Non-pigmented ciliary epithelial cell (primary cell): ENCODE data around the gene TRAPPC3.
"Not testable (repeated sequence)": the region's sequence is repeated elsewhere in the genome, so short reads cannot be mapped to it uniquely, and the experiment has no call there.

ENCODE experiments used
- DNase-seq: peaks from one replicate; pipeline ENCODE4 v3.0.0-alpha.2; 2010; ENCODE audit warnings: low read depth

Gene TRAPPC3

DNA sequence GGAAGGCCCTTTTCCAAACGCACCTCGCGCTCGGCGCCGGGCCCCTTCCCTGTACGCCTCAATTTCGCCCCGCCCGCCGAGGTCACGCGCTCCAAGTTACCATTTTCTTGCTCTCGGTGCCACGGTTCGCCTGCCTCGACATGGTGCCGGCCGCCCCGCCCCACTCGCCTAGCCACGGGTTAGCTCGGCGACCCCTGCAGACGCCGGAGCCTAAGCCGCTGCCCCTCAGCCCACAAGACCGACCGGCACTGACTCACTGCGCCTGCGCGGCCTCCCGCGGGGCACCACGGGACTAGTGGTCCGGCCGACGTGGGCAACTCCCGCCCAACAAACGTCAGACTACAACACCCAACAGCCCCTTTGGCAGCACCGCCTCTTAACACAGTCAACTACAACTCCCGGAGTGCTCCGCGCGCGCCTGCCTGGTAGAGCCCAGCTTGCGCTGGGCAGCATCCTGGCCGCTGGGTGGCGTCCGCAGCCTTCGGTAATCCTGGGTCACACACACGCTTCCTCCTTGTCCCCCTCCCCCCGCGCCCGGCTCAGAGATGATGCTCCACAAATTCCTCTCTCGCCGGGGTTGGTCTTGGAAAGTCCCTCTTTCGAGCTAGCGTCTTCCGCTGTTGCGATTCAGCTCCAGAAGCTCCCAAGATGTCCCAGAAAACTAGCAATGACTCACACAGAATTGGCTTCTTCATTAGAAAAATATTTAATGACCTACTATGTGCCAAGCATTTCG, at the start of gene TRAPPC3:
TRAPPC3 (minus strand) TSS at position 250 of the 736 bp plus-strand sequence; CDS start at position 142, 108 bp downstream.
- DNase-seq: peak; percentile 99

- DNase-seq: no peak
Observed at GRCh38 chr1:36198641-36199040, 49.4 kb upstream of the TRAPPC3 start.

- not testable (repeated sequence) for DNase-seq
Observed at GRCh38 chr1:36196805-36197204, 47.5 kb upstream of the TRAPPC3 start.

DNA sequence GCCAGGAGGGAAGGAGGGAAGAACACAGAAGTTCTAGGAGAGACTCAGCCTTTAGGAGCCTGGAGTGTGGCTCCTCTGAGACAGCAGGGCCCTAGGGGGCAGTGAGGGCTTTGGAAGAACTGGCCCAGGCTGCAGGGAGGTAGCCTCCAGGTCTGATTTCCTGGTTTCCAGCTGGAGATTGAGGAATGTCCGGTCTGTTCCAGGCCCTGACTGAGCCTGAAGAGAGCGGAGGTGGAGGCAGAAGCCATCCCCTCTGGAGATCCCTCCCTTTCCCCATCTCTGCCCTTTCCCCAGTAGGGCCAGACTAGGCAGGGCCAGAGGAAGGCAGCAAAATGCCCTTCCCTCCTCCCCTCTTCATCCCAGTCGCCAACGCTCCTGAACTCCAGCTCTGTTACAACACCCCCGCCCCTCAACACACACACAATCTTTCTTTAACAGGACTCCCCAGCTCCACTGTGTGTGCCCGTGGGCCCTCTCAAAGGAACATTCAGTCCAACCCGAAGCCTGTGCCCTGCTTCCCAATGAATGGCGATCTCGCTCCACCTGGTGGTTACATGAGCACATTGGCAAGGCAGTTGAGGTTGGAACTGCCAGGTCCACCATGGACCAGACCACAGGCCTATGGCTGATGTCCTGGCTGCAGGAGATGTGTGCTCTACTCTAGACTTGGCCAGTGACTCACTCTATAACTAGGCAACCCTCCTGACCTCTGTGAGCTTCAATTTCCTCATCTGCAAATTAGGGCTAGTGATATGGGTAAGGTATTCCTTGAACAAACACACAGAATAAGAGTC, 38.7 kb upstream of the TRAPPC3 start:
- DNase-seq: peak; percentile 62

DNA sequence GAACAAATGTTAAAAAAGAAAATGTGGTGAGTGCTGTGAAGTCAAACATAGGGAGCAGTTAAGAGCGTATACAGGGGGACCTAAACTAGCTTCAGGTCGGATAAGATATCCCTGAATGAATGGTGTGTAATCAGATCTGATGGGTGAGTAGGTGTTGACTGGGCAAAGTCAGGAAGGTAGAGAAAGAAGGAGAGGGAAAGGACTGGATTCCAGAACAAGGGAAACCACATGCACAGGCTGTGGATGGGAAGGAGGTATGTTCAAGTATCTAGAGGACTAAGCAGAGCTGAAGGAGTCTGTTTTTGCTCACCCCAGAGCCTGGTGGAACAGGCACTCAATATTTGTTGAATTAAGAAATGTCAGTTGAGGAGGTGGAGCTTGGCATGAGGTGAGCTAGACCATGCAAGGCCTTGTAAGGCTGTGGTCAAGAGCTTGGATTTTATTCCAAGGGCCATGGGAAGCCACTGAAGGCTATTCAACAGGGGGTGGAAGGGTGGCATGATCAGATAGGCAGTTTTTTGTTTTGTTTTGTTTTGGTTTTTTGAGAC, 34.1 kb upstream of the TRAPPC3 start:
- no peak for DNase-seq

GRCh38 chr1:36182734-36183133, 33.4 kb upstream of the TRAPPC3 start:
- DNase-seq: no peak

- no peak for DNase-seq
Observed at GRCh38 chr1:36179220-36179600, 29.9 kb upstream of the TRAPPC3 start.

DNA sequence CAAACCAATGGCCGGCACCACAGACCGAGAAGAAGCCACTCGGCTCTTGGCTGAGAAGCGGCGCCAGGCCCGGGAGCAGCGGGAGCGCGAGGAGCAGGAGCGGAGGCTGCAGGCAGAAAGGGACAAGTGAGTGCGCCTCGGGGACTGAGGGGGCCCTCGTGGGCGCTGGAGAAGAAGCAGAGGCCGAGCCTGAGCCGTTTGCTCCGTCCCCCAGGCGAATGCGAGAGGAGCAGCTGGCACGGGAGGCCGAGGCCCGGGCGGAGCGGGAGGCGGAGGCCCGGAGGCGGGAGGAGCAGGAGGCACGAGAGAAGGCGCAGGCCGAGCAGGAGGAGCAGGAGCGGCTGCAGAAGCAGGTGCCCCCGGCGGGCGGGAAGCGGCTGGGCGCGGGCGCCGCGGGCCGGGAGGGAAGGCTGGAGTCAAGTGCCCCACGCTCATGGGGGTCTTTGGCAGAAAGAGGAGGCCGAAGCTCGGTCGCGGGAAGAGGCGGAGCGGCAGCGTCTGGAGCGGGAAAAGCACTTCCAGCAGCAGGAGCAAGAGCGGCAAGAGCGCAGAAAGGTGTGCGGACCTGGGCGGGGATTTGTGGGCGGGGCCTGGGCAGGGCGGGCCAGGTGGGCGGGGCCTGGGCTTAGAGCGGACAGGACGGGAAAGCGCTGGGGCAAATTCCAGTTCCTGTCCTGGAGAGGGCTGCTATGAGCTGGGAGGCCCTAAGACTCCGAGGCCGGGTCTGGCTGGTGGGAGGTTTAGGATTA, 29.4 kb upstream of the TRAPPC3 start:
- no peak for DNase-seq

DNA sequence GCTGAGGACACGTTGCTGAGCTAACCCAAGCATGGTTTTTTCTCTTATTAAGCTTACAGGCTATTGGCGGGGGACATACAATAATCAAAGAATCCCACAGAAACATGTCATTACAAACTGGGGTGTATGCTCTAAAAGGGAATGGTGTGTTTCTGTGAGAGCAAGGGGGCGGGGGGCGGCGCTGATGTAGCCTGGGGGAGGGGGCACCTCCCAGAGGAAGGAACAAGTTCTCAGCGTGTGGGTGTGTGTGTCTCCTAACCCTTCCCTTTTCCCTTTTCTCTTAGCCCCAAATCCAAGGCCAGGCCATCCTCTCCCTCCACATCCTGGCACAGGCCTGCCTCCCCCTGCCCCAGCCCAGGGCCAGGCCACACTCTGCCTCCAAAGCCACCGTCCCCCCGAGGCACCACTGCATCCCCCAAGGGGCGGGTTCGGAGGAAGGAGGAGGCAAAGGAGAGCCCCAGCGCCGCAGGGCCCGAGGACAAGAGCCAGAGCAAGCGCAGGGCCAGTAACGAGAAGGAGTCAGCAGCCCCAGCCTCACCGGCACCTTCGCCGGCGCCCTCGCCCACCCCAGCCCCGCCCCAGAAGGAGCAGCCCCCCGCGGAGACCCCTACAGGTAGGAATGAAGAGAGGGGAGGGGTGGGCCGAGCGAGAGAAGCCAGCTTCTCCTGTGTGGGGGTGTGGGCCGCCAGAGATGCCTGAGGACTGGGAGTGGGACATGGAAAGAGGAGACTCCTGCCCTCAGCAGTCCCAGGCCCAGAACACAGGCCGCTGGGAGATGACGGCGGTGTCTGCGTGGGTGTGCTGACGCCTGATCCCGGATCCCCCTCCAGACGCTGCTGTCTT, 28.5 kb upstream of the TRAPPC3 start:
- no peak for DNase-seq

GRCh38 chr1:36176106-36176949, 27.0 kb upstream of the TRAPPC3 start:
- no peak for DNase-seq

GRCh38 chr1:36175137-36176095, 26.1 kb upstream of the TRAPPC3 start:
- no peak for DNase-seq

DNA sequence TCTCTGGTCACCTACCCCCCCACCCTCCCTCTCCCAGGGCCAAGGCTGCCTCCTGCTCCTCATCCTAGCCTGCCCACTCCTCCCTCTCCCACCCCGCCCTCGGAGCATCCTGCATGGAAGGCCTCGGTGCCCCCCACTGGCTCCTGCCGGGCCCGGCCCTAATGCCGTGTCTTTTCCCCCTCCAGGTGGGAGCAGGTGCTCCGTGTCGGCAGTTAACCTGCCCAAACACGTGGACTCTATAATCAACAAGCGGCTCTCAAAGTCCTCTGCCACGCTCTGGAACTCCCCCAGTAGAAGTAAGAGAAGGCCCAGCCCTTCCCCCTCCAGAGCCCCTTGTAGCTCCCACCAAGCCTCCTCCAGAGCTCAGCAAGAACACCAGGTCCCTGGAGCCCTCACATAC, 25.4 kb upstream of the TRAPPC3 start:
- no peak for DNase-seq

GRCh38 chr1:36172983-36173382, 23.7 kb upstream of the TRAPPC3 start:
- no peak for DNase-seq

GRCh38 chr1:36172017-36172747, 22.9 kb upstream of the TRAPPC3 start:
- DNase-seq: no peak

DNA sequence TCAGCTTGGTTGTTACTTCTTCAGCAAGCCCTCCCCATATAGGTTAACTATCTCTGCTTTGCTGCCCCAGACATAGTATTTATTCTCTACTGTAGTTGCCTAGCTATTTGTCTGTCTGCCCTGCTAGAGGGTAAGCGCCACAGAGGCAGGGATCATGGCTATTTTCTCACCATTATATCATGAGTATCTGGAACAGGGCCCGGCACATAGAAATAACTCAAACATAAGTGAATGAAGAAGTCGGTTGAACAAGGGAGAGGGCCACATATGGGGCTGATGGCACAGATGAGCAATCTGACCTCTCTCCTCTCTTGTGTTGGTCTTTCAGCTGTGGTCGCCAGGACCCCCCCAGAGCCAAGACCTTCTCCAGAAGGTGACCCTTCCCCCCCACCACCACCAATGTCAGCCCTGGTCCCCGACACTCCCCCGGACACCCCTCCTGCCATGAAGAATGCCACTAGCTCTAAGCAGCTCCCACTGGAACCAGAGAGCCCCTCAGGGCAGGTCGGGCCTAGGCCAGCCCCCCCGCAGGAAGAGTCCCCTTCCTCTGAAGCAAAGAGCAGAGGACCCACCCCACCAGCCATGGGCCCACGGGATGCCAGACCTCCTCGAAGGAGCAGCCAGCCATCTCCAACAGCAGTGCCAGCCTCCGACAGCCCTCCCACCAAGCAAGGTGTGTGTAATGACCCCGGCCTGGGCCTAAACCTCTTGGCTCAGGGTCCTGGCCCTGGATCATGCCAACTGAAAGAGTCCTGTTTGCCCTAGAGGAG, 21.5 kb upstream of the TRAPPC3 start:
- DNase-seq: no peak

DNA sequence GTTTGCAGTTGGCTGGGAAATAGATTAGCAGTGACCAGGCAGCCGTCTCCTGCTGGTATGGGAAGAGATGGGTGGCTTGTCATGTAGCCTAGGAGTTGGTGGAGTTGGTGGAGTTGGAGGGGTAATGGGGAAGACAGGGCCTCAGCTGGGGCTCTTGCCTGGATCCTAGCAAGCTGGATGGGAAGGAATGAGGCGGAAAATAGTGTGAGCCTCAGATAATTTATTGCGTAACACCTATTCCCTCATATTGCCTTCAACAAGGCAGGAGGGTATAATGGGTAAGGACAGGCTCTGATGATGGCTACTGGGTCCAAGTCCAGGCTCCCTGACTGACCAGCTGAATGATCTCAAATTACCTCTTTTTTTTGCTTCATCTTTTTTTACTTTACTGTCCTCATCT, 19.2 kb upstream of the TRAPPC3 start:
- DNase-seq: no peak

DNA sequence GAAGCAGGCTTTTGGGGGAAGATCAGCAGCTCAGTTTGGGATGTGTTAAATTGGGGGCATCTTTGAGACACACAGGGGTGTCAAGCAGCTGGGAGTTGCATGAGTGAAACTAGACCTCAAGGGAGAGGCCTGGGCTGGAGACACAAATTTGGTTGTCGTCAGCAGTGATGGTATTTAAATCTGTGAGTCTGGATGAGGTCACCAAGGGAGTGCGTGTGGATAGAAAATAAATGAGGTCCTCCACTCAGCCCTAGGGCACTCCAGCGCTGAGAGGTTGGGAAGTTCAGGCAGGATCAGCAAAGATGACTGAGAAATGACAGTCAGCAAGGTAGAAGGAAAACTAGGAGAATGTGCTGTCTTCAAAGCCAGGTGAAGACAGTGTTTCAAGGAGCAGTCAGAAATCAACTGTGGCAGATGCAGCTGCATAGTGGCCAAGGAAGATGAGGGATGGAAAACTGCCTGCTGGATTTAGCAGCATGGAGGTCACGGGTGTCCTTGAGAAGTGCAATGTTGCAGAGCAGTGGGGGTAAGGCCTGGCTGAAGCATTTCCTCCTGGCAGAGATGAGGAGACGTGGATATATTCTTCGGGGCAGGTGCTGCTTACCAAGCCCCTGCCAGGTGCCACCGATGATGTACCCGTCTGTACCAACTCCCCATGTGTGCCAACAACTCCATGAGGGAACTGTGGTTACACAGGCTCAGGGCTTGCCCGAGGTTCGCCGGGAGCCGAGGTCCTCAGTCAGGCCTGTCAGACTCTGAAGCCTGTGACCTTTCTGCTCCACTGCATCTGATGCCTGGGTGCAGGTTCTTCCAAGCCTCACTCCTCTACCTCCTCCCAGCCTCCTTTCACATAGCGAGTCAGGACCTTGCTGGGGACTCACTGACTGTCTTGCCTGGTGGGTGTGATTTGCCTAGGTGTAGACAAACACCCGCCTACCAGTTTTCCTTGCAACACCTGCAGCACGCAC, 17.9 kb upstream of the TRAPPC3 start:
- no peak for DNase-seq
